ENCODE results near the gene ABCC12.

The ABCC12 gene

DNA sequence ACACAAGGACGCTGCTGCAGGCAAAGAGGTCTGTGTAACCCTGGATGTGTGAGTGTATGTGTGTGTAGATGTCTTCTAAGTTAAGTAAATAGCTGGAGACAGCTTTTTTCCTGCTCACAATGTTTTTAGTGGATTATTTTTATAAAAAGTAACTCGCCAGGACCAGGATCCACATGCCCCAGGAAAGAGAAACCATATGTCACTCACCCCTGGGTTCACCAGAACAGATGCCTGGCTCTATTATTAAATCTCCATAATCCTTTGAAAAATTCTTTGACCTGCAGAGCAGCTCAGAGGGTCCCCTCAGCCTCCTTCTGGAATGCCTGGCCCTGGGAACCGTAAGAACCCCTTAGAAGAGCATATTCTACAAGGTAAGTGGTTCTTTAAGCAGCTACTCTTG is 18.0 kb downstream of the ABCC12 start:
- Histone ChIP-seq H3K27me3 (ENCODE audit: insufficient read depth, poor library complexity, severe bottlenecking) (peaks cover 4% of the 10 kb centered on the region), H3K27ac (replicated peaks) (no peak overlapping the region), H3K4me3 (replicated peaks; ENCODE audit: insufficient read depth, low read length) (no peak overlapping the region)
- TF ChIP-seq POLR2AphosphoS5 (IDR thresholded peaks at IDR 0.05; ENCODE audit: low read depth): no peak
- no peak for TF ChIP-seq SPI1 (IDR thresholded peaks at IDR 0.05; ENCODE audit: borderline replicate concordance, low read depth)
- TF ChIP-seq, protein P1, sequence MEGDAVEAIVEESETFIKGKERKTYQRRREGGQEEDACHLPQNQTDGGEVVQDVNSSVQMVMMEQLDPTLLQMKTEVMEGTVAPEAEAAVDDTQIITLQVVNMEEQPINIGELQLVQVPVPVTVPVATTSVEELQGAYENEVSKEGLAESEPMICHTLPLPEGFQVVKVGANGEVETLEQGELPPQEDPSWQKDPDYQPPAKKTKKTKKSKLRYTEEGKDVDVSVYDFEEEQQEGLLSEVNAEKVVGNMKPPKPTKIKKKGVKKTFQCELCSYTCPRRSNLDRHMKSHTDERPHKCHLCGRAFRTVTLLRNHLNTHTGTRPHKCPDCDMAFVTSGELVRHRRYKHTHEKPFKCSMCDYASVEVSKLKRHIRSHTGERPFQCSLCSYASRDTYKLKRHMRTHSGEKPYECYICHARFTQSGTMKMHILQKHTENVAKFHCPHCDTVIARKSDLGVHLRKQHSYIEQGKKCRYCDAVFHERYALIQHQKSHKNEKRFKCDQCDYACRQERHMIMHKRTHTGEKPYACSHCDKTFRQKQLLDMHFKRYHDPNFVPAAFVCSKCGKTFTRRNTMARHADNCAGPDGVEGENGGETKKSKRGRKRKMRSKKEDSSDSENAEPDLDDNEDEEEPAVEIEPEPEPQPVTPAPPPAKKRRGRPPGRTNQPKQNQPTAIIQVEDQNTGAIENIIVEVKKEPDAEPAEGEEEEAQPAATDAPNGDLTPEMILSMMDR (IDR thresholded peaks at IDR 0.05; ENCODE audit: insufficient read depth, low read length): no peak
- no peak for TF ChIP-seq GABPA (IDR thresholded peaks at IDR 0.05; ENCODE audit: low read depth)
- TF ChIP-seq REST (IDR thresholded peaks at IDR 0.05; ENCODE audit: insufficient replicate concordance, low read depth): no peak
- DNase-seq (ENCODE audit: low read depth in 1 of 2, low spot score in 1 of 2): no peak

DNA sequence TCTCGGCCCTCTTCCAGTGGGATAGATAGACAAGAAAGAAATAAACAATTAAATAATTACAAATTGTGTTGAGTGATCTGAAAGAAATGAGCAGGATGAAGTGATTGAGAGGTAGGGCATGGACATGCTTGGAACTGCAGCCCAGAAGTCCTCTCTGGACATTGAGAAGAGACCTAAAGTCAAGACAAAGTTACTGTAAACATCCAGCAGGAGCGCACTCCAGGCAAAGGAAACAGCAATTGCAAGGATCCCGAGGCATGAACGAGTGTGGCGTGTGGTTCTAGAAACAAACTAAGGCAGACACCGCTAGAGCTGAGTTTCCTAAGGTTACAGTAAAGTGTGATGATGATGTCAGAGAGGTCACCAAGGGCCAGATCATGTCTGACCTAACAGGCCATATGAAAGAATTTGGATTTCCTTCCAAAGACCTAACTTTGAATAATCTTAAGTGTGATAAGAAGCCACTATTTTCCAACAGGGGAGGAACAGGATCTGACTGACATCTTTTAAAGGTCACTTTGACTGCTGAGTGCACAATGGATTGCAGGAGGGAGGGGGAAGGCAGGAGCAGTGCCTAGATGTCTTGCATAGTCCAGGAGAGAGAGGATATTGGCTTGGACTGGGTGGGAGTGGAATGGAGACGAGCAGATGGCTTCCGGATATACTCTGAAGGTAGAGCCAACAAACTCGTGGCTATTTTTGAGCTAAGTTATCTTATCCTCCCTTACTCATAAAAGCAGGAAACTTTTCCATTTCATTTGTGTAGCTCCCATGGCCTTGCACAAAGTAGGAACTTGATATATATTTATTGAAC is 19.0 kb downstream of the ABCC12 start:
- DNase-seq (ENCODE audit: low read depth in 1 of 2, low spot score in 1 of 2): no peak
- Histone ChIP-seq H3K4me3 (replicated peaks; ENCODE audit: insufficient read depth, low read length) (no peak overlapping the region), H3K27me3 (ENCODE audit: insufficient read depth, poor library complexity, severe bottlenecking) (peaks cover 6% of the 10 kb centered on the region), H3K27ac (replicated peaks) (no peak overlapping the region)
- TF ChIP-seq GABPA (IDR thresholded peaks at IDR 0.05; ENCODE audit: low read depth) (no peak), SPI1 (IDR thresholded peaks at IDR 0.05; ENCODE audit: borderline replicate concordance, low read depth) (no peak), REST (IDR thresholded peaks at IDR 0.05; ENCODE audit: insufficient replicate concordance, low read depth) (no peak), POLR2AphosphoS5 (IDR thresholded peaks at IDR 0.05; ENCODE audit: low read depth) (no peak)
- TF ChIP-seq, protein P1 (IDR thresholded peaks at IDR 0.05; ENCODE audit: insufficient read depth, low read length): no peak

DNA sequence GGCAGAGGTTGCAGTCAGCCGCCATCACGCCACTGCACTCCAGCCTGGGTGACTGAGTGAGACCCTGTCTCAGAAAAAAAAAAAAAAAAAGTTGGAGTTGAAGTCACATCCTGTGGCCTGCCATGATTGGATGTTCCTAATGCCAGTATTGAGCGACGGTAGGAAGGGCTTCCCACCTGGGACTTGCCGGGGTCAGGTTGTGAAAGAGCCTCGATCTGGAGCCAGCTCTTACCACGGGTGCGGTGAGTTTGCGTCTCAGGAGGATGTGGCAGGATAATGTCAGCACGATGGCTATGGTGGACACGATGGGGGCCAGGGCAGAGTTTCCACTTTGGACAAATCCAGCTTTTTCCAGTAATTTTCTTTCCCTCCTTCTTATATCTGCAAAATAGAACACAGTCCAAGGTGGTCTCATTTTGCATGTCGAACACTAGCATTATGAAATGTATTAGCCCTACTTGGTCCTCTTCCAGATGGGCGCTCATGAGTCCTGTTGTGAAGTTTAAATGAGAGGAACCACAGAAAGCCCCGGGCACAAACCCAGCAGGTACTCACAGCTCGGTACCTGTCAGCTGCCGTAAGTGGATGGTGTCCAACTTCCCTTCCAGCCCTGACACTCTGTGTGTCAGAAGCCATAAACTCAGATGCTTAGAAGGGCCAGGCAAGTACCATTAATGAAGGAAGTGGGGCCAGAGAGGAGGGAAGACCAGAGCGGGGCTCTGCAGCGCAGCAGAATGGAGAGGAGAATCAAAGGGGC is 22.2 kb downstream of the ABCC12 start:
- Histone ChIP-seq H3K27me3 (ENCODE audit: insufficient read depth, poor library complexity, severe bottlenecking) (peaks cover 6% of the 10 kb centered on the region), H3K27ac (replicated peaks) (no peak overlapping the region), H3K4me3 (replicated peaks; ENCODE audit: insufficient read depth, low read length) (no peak overlapping the region)
- no peak for DNase-seq (ENCODE audit: low read depth in 1 of 2, low spot score in 1 of 2)
- TF ChIP-seq GABPA (IDR thresholded peaks at IDR 0.05; ENCODE audit: low read depth): no peak
- TF ChIP-seq, protein P1 (IDR thresholded peaks at IDR 0.05; ENCODE audit: insufficient read depth, low read length): no peak
- TF ChIP-seq POLR2AphosphoS5 (IDR thresholded peaks at IDR 0.05; ENCODE audit: low read depth): no peak
- TF ChIP-seq REST (IDR thresholded peaks at IDR 0.05; ENCODE audit: insufficient replicate concordance, low read depth): no peak
- no peak for TF ChIP-seq SPI1 (IDR thresholded peaks at IDR 0.05; ENCODE audit: borderline replicate concordance, low read depth)
